Fibroblast of skin of left quadriceps (primary cell): Measurements from ENCODE around the gene RGSL1.

ENCODE experiments used
- DNase-seq, 2 experiments: peaks; one replicate each; pipeline ENCODE4 v3.0.0-alpha.2; 2013; ENCODE audit warnings: low read depth in 2 of 2

The RGSL1 gene

GRCh38 chr1:182450087-182450486, at the start of gene RGSL1:
RGSL1 (plus strand) TSS chr1:182450146; CDS start chr1:182450166, 20 bp downstream.
- no peak for DNase-seq

- no peak for DNase-seq
Measured at GRCh38 chr1:182400567-182400966, 49.4 kb upstream of the RGSL1 start, which contains the start of gene TEDDM1. TEDDM1 (minus strand) TSS chr1:182400667; CDS start chr1:182400485, 182 bp downstream.

- no peak for DNase-seq
Measured at GRCh38 chr1:182404781-182405180, 45.2 kb upstream of the RGSL1 start.

- DNase-seq = no peak
Measured at GRCh38 chr1:182405578-182405977, 44.4 kb upstream of the RGSL1 start.

GRCh38 chr1:182406012-182406411, 43.9 kb upstream of the RGSL1 start:
- DNase-seq = no peak

- no peak for DNase-seq
Measured at GRCh38 chr1:182407724-182408123, 42.2 kb upstream of the RGSL1 start.

- no peak for DNase-seq
Measured at GRCh38 chr1:182408435-182409075, 41.4 kb upstream of the RGSL1 start.

- DNase-seq = no peak
Measured at GRCh38 chr1:182410138-182410537, 39.8 kb upstream of the RGSL1 start.

- no peak for DNase-seq
Measured at GRCh38 chr1:182410620-182411273, 39.2 kb upstream of the RGSL1 start.

GRCh38 chr1:182413486-182413885, 36.5 kb upstream of the RGSL1 start:
- no peak for DNase-seq

- no peak for DNase-seq
Measured at GRCh38 chr1:182413969-182414368, 36.0 kb upstream of the RGSL1 start.

- DNase-seq = no peak
Measured at GRCh38 chr1:182415789-182416188, 34.2 kb upstream of the RGSL1 start.

GRCh38 chr1:182426442-182427430, 23.2 kb upstream of the RGSL1 start:
- no peak for DNase-seq

GRCh38 chr1:182428043-182428442, 21.9 kb upstream of the RGSL1 start:
- DNase-seq = no peak

GRCh38 chr1:182430263-182431068, 19.5 kb upstream of the RGSL1 start:
- DNase-seq = no peak

- DNase-seq = no peak
Measured at GRCh38 chr1:182431278-182431677, 18.7 kb upstream of the RGSL1 start.

- DNase-seq = no peak
Measured at GRCh38 chr1:182433580-182433979, 16.4 kb upstream of the RGSL1 start.

- no peak for DNase-seq
Measured at GRCh38 chr1:182438326-182438725, 11.6 kb upstream of the RGSL1 start.

GRCh38 chr1:182441719-182442118, 8.2 kb upstream of the RGSL1 start:
- DNase-seq = no peak

GRCh38 chr1:182442333-182442732, 7.6 kb upstream of the RGSL1 start:
- no peak for DNase-seq

GRCh38 chr1:182444497-182444896, 5.4 kb upstream of the RGSL1 start:
- no peak for DNase-seq
